ENCODE data around the gene APOH. TPM values are rescaled to one million over a fixed set of nuclear protein-coding genes. Genes with fewer than 3 reads are reported as not detected.

The APOH gene
- total and polyA plus RNA-seq, 2 of the 8 experiments (the other 6 are each of a cell fraction or from before 2014, with no cell fraction given): not detected

DNA sequence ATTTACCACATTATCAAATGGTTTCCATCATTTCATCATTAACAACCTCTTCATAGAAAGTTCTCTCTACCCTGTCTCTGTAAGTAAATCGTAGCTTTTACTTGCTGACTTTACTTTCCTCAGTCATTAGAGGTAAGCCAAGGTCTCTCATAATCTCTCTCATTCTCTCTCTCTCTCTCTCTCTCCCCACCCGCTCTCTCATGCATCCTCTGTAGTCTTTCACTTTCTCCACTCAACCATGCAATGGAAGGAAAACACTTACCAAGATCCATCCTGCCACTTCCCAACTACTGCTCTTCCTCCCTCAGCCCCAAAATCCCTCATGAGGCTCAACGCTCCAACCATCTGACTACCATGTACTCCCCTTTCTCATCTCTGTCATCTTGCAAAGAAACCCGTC is 43.4 kb downstream of the APOH start:
- no peak overlapping the region for H2BK20ac ChIP-seq (ENCODE audit: low read length)
- FAIRE-seq (no peak), DNase-seq (ENCODE audit: low read depth in 1 of 2, low spot score in 2 of 2) (no peak)
- CTCF ChIA-PET (ENCODE audit: partially characterized antibody): interaction anchor here (0.7 kb wide), 1 partner anchor 75 kb away, joined by 3 read pairs; no protein-coding TSS in a partner anchor
- no peak overlapping the region for H2AFZ ChIP-seq (ENCODE audit: low read length)
- H4K5ac ChIP-seq (ENCODE audit: insufficient read length, low read depth, low read length): no peak overlapping the region
- no peak overlapping the region for H3K23ac ChIP-seq (ENCODE audit: insufficient read length)
- H3K23me2 ChIP-seq (ENCODE audit: low read depth, low read length): no peaks in the 10 kb centered on the region; the same call in 1 of the 2 replicates
- H3K14ac ChIP-seq (ENCODE audit: insufficient read length): no peak overlapping the region
- no peak overlapping the region for H3K4me3 ChIP-seq (ENCODE audit: extremely low read depth in 1 of 4, insufficient read depth in 2 of 4, low read depth in 3 of 4, low read length in 4 of 4)
- H3K4me2 ChIP-seq (ENCODE audit: insufficient read depth in 1 of 2, low read depth in 2 of 2, low read length in 2 of 2): no peak overlapping the region
- H2BK5ac ChIP-seq (ENCODE audit: low read depth, low read length): no peak overlapping the region
- no peak overlapping the region for H2BK15ac ChIP-seq (ENCODE audit: low read length)
- POLR2A ChIA-PET (ENCODE audit: partially characterized antibody): no interaction called here
- H3K4me1 ChIP-seq (replicated peaks in 1 of 4; ENCODE audit: control insufficient read depth in 3 of 4, insufficient read depth in 4 of 4, low read length in 3 of 4): peaks cover 0 to 1% (median 0%) of the 10 kb centered on the region in 4 experiments; a peak in 1 of 7 replicates
- no peaks in the 10 kb centered on the region for H3K79me2 ChIP-seq (ENCODE audit: control insufficient read depth in 1 of 2, insufficient read depth in 2 of 2, low read length in 2 of 2)
- no peaks in the 10 kb centered on the region for H3K9me3 ChIP-seq (ENCODE audit: insufficient read depth in 2 of 2, low read depth in 1 of 2, low read length in 1 of 2)
- H3K18ac ChIP-seq (ENCODE audit: extremely low read depth, low read length): no peak overlapping the region
- H3K27me3 ChIP-seq (replicated peaks in 1 of 4; ENCODE audit: control insufficient read depth in 3 of 4, extremely low read depth in 1 of 4, insufficient read depth in 3 of 4, low read length in 3 of 4): peaks cover 0 to 1% (median 0%) of the 10 kb centered on the region in 4 experiments; a peak in 1 of 7 replicates
- no peak for TF ChIP-seq SP4 (IDR thresholded peaks at IDR 0.05; ENCODE audit: low read length)
- TF ChIP-seq CTBP2 (IDR thresholded peaks at IDR 0.05; ENCODE audit: borderline replicate concordance, insufficient read depth, insufficient read length, low read length): no peak
- TF ChIP-seq HDAC6 (IDR thresholded peaks at IDR 0.05; ENCODE audit: low read depth, low read length): no peak
- H2BK120ac ChIP-seq (replicated peaks; ENCODE audit: low read depth, low read length): no peak overlapping the region
- no peak overlapping the region for H3K9ac ChIP-seq (replicated peaks in 1 of 4; ENCODE audit: extremely low read depth in 1 of 4, low read depth in 3 of 4, low read length in 3 of 4)
- no peak overlapping the region for H4K8ac ChIP-seq (ENCODE audit: extremely low read depth, insufficient read depth, low read length)
- H3K56ac ChIP-seq (replicated peaks; ENCODE audit: insufficient read length, low read depth, low read length): no peak overlapping the region
- no peak overlapping the region for H3K27ac ChIP-seq (ENCODE audit: low read depth, low read length)
- no peak overlapping the region for H2BK12ac ChIP-seq (ENCODE audit: low read depth, low read length)
- no peaks in the 10 kb centered on the region for H3K79me1 ChIP-seq (ENCODE audit: low read depth, low read length)
- no peaks in the 10 kb centered on the region for H3K36me3 ChIP-seq (ENCODE audit: control insufficient read depth in 2 of 4, insufficient read depth in 4 of 4, low read length in 3 of 4)
- WGBS, 2 experiments (ENCODE audit: extremely low coverage in 1 of 2, insufficient coverage in 1 of 2, insufficient read length in 1 of 2, insufficient replicate concordance in 2 of 2, low coverage in 1 of 2, low lambda C conversion rate in 2 of 2, missing lambda C conversion rate in 1 of 2): 92% methylated on average over 4 of the region's 4 CpGs; no CpG with 5 or more reads in 1 of the 2 experiments
- H4K20me1 ChIP-seq (replicated peaks in 1 of 2; ENCODE audit: control insufficient read depth in 1 of 2, insufficient read depth in 2 of 2, low read length in 2 of 2): no peaks in the 10 kb centered on the region
- H2AK5ac ChIP-seq (ENCODE audit: low read depth, low read length): no peak overlapping the region
- no peak overlapping the region for H4K91ac ChIP-seq (replicated peaks; ENCODE audit: insufficient read length, low read length)
- H3K4ac ChIP-seq (replicated peaks; ENCODE audit: insufficient read length, low read depth, low read length): no peak overlapping the region

Data from H1 (cell line).